Upper lobe of left lung (tissue), 6 donors: Measurements from ENCODE around the gene NDUFAF8. TPM values are rescaled to one million over a fixed set of nuclear protein-coding genes. Genes with fewer than 3 reads are reported as not detected.
A peak's percentile ranks its signal among the peaks of the same experiment; 100 is the strongest.

ENCODE experiments used
- ATAC-seq, 2 donors: fragments of 200-7000 bp; cut with Tn5 transposase; one replicate each; pipeline ENCODE4 v1.9.1; 2022; ENCODE audit warnings: mild to moderate bottlenecking in 2 of 2, moderate library complexity in 2 of 2; ENCODE audit not compliant: low FRiP score in 2 of 2
- DNase-seq, 2 donors: peaks; one replicate each; pipeline ENCODE4 v3.0.0-alpha.2; 2019 to 2020
- H3K27ac ChIP-seq, 4 donors: fragments of 200-600 bp; sonication (generic); one replicate each; pipeline ENCODE4 v1.5.1; 2016 to 2019
- H3K27me3 ChIP-seq, 4 donors: fragments of 200-600 bp; sonication (generic); one replicate each; pipeline ENCODE4 v1.5.1; 2017 to 2019
- H3K36me3 ChIP-seq, 4 donors: fragments of 200-600 bp; sonication (generic); one replicate each; pipeline ENCODE4 v1.5.1; 2016 to 2019
- H3K4me1 ChIP-seq, 4 donors: fragments of 200-600 bp; sonication (generic); one replicate each; pipeline ENCODE4 v1.5.1; 2018 to 2019
- H3K4me3 ChIP-seq, 4 donors: fragments of 200-600 bp; sonication (generic); one replicate each; pipeline ENCODE4 v1.5.1; 2017 to 2019; ENCODE audit warnings: mild to moderate bottlenecking in 2 of 4, moderate library complexity in 1 of 4
- H3K9me3 ChIP-seq, 4 donors: fragments of 200-600 bp; sonication (generic); one replicate each; pipeline ENCODE4 v1.5.1; 2018 to 2019
- EP300 ChIP-seq, 4 donors: sonication (generic); formaldehyde crosslinking; IDR thresholded peaks; one replicate each; pipeline ENCODE4 v1.5.1; 2017; ENCODE audit warnings: antibody characterized with exemption in 4 of 4, control low read depth in 2 of 4
- POLR2A ChIP-seq, 4 donors: fragments of 450-650 bp; IDR thresholded peaks; one replicate each; pipeline ENCODE4 v1.5.1; 2016 to 2017; ENCODE audit warnings: antibody characterized with exemption in 4 of 4, mild to moderate bottlenecking in 2 of 4
- POLR2AphosphoS5 ChIP-seq, 2 donors: sonication (generic); formaldehyde crosslinking; IDR thresholded peaks; one replicate each; pipeline ENCODE4 v1.5.1; 2017; ENCODE audit warnings: antibody characterized with exemption in 2 of 2
- WGBS, 2 donors: methylation state at CpG; one replicate each; pipeline ENCODE4 v1.1.5; 2017 to 2018; 5-methylcytosine and 5-hydroxymethylcytosine counted together
- total RNA-seq, 6 donors: library from RNA; depleted of rRNA in 4 of 6; stranded (reverse); fragments of >200 nt in 4 of 6; gene quantifications; one replicate each; pipeline versions ENCODE4 v1.1.0 to v1.2.1, GENCODE V29; 2016 to 2021
- TF ChIP-seq, protein P1 (sequence below), 6 experiments: fragments of 450-650 bp in 4 of 6; fragments of 200-600 bp in 2 of 6; sonication (generic) in 2 of 6; IDR thresholded peaks; one replicate each; pipeline ENCODE4 v1.5.1; 2016 to 2019; ENCODE audit warnings: antibody characterized with exemption in 6 of 6
- donor health status: DM: no; HTN: no; CAD: no; lungs with moderate emphysema.
- donor health status: DM: no; HTN: yes; CAD: no; lungs with severe emphysema.

NDUFAF8 gene
- total RNA-seq, 6 donors from 2014 or later = 19.6 to 38.1 (median 33.6) TPM

- Histone ChIP-seq H3K27ac (no peak overlapping the region), H3K4me3 (no peak overlapping the region), H3K4me1 (peaks cover 25 to 51% (median 29%) of the 10 kb centered on the region in 4 donors), H3K27me3 (no peaks in the 10 kb centered on the region), H3K9me3 (no peaks in the 10 kb centered on the region), H3K36me3 (peaks cover 0 to 22% (median 4%) of the 10 kb centered on the region in 4 donors)
- TF ChIP-seq EP300 (IDR thresholded peaks at IDR 0.05) = no peak
- no peak for TF ChIP-seq POLR2A (IDR thresholded peaks at IDR 0.05)
- no peak for TF ChIP-seq POLR2AphosphoS5 (IDR thresholded peaks at IDR 0.05)
- TF ChIP-seq, protein P1, sequence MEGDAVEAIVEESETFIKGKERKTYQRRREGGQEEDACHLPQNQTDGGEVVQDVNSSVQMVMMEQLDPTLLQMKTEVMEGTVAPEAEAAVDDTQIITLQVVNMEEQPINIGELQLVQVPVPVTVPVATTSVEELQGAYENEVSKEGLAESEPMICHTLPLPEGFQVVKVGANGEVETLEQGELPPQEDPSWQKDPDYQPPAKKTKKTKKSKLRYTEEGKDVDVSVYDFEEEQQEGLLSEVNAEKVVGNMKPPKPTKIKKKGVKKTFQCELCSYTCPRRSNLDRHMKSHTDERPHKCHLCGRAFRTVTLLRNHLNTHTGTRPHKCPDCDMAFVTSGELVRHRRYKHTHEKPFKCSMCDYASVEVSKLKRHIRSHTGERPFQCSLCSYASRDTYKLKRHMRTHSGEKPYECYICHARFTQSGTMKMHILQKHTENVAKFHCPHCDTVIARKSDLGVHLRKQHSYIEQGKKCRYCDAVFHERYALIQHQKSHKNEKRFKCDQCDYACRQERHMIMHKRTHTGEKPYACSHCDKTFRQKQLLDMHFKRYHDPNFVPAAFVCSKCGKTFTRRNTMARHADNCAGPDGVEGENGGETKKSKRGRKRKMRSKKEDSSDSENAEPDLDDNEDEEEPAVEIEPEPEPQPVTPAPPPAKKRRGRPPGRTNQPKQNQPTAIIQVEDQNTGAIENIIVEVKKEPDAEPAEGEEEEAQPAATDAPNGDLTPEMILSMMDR (IDR thresholded peaks at IDR 0.05) = no peak
- no peak for DNase-seq
- WGBS, 2 donors = 91% methylated on average over 5 to 10 of the region's 10 CpGs
- ATAC-seq = no peak
These were observed 2.1 kb downstream of the NDUFAF8 start for GRCh38 chr17:81241203-81241602.

DNA sequence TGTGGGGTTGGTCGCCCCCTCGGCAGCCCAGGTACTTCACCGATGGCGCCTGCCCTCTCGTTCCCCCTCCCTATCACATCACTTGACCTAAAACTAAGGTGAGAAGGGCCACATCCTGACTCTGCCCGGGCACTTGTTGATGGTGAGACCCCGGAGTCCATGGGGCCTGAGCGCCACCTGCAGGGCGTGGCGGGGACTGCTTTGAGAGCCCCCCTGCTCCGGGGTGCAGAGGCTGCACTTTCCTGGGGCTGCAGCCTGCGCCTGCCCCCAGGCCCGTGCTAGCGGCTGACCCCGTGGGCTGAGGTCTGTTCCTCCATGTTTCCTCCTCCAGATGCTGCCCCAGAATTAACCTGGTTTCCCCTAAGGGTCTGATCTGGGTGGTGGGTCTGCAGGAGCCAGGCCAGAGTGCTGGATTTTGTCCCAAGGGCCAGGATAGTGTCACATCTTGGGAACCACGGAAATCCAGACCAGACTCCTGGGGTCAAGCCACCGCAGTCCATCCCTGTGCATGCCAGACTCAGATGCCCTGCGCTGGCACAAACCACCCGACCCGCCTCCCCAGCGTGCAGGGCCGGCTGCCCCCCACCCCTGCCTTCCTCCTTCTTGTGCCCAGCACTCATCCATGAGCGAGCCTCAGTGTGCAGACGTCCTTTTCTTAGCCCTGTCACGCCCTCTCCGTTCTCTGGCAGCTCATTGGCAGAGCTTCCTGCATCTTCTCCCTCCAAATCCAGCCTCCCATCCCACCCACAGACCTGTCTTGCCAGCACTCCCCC is 2.7 kb downstream of the NDUFAF8 start:
- TF ChIP-seq POLR2A (IDR thresholded peaks at IDR 0.05) (no peak), EP300 (IDR thresholded peaks at IDR 0.05) (no peak), POLR2AphosphoS5 (IDR thresholded peaks at IDR 0.05) (no peak)
- TF ChIP-seq, protein P1 (IDR thresholded peaks at IDR 0.05) = peak; percentile 70 to 87 (median 79)
- Histone ChIP-seq H3K9me3 (no peaks in the 10 kb centered on the region), H3K27ac (no peak overlapping the region), H3K36me3 (peaks cover 0 to 16% (median 4%) of the 10 kb centered on the region in 4 donors), H3K4me3 (no peak overlapping the region), H3K4me1 (peaks cover 22 to 45% (median 26%) of the 10 kb centered on the region in 4 donors), H3K27me3 (no peaks in the 10 kb centered on the region)
- 52 to 79% methylated on average over 8 to 25 of the region's 26 CpGs for WGBS, 2 donors
- no peak for ATAC-seq
- peak; percentile 65 to 94 for DNase-seq

- ATAC-seq = no peak
- Histone ChIP-seq H3K36me3 (peaks cover 0 to 15% (median 4%) of the 10 kb centered on the region in 4 donors), H3K4me3 (no peak overlapping the region), H3K27ac (no peak overlapping the region), H3K9me3 (no peaks in the 10 kb centered on the region), H3K4me1 (peaks cover 15 to 36% (median 18%) of the 10 kb centered on the region in 4 donors), H3K27me3 (no peaks in the 10 kb centered on the region)
- peak in 1 of 2 donors; percentile 62 for DNase-seq
- no peak for TF ChIP-seq POLR2AphosphoS5 (IDR thresholded peaks at IDR 0.05)
- no peak for TF ChIP-seq EP300 (IDR thresholded peaks at IDR 0.05)
- no peak for TF ChIP-seq POLR2A (IDR thresholded peaks at IDR 0.05)
- TF ChIP-seq, protein P1 (IDR thresholded peaks at IDR 0.05) = no peak
- 73 to 78% methylated on average over 27 to 33 of the region's 33 CpGs for WGBS, 2 donors
These were observed 3.6 kb downstream of the NDUFAF8 start for GRCh38 chr17:81242421-81243332.

GRCh38 chr17:81243333-81243664 is 4.2 kb downstream of the NDUFAF8 start:
- H3K27me3 ChIP-seq = no peaks in the 10 kb centered on the region
- H3K4me1 ChIP-seq = peaks cover 9 to 30% (median 12%) of the 10 kb centered on the region in 4 donors
- no peak overlapping the region for H3K27ac ChIP-seq
- ATAC-seq = no peak
- H3K4me3 ChIP-seq = no peak overlapping the region
- TF ChIP-seq POLR2A (IDR thresholded peaks at IDR 0.05) (no peak), POLR2AphosphoS5 (IDR thresholded peaks at IDR 0.05) (no peak), EP300 (IDR thresholded peaks at IDR 0.05) (no peak)
- TF ChIP-seq, protein P1 (IDR thresholded peaks at IDR 0.05) = no peak
- 87 to 88% methylated on average over 10 of the region's 10 CpGs for WGBS, 2 donors
- H3K36me3 ChIP-seq = peaks cover 0 to 15% (median 4%) of the 10 kb centered on the region in 4 donors
- DNase-seq = no peak
- no peaks in the 10 kb centered on the region for H3K9me3 ChIP-seq
